HG02763 (cell line): Measurements from ENCODE around the gene PERCC1.
"Not testable (repeated sequence)": the region's sequence is repeated elsewhere in the genome, so short reads cannot be mapped to it uniquely, and the experiment has no call there.

Source experiments
- ATAC-seq: cut with Tn5 transposase; IDR thresholded peaks from one replicate; pipeline ENCODE4 v1.9.1; 2021; ENCODE audit warnings: mild to moderate bottlenecking, moderate library complexity; ENCODE audit not compliant: unreplicated experiment

Gene PERCC1

GRCh38 chr16:1433263-1433560 lies 2.3 kb downstream of the PERCC1 start:
- no peak for ATAC-seq

- ATAC-seq = no peak
These were observed 2.9 kb downstream of the PERCC1 start for GRCh38 chr16:1433756-1434155.

DNA sequence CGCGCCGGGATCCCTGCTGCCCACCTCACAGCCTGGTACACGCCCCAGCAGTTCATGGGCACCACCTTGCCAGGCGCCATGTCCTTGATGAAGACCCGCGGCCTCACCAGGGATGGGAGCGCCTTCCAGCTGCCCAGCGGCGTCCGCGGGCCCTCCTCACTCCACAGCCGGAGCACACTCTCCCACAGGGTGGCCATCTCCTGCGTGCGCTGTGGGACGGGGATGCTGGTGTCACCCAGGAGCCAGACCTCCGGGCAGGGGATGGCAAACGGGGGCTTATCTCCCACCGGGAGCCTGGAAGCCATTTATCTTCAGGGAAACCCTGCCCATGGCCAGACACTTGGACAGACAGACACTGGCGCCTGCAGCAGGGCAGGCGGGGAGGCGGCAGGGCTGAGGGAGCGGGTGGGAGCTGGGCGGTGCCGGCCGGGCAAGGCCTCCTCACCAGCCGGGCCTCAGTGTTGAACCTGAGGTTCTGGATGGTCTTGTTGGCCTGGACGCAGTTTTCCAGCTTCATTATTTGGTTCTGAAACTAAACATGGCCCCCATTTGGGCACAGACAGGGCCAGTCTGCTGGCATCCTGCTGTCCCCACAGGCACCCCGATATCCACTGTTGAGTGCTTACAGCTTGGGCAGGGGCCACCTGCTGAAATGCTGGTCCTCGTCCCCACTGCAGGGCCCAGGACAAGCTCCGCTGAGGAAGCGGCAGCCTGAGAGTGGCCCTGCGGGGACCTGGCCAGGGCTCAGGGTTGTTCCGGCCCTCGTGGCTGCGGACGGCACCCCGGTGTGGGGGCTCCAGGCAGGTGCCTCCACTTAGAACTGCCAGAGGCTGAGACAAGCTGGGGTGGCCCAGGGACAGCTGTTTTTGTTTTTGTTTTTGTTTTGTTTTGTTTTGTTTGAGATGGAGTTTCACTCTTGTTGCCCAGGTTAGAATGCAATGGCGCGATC lies 4.0 kb downstream of the PERCC1 start:
- no peak for ATAC-seq

- no peak for ATAC-seq
These were observed 5.2 kb downstream of the PERCC1 start for GRCh38 chr16:1435921-1436697.

- ATAC-seq = no peak
These were observed 6.0 kb downstream of the PERCC1 start for GRCh38 chr16:1436731-1437355.

DNA sequence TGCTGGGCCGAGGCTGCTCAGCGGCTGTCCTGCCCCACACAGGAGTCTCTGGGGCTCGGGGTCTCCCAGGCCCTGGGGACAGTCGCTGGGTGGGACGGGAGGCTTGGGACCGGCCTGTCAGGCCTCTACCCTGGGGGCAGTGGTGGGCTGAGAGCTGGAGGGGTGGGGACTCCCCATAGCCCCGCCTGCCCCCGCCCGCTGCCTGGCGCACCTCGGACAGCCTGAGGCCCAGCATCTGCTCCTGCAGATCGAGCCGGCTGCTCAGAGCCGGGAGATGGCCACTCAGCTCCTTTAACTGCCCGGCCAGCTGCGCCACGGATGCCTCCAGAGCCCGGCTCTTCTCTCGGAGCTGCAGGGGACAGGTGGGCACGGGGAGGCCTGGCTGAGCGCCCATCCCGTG lies 6.7 kb downstream of the PERCC1 start:
- ATAC-seq = no peak

DNA sequence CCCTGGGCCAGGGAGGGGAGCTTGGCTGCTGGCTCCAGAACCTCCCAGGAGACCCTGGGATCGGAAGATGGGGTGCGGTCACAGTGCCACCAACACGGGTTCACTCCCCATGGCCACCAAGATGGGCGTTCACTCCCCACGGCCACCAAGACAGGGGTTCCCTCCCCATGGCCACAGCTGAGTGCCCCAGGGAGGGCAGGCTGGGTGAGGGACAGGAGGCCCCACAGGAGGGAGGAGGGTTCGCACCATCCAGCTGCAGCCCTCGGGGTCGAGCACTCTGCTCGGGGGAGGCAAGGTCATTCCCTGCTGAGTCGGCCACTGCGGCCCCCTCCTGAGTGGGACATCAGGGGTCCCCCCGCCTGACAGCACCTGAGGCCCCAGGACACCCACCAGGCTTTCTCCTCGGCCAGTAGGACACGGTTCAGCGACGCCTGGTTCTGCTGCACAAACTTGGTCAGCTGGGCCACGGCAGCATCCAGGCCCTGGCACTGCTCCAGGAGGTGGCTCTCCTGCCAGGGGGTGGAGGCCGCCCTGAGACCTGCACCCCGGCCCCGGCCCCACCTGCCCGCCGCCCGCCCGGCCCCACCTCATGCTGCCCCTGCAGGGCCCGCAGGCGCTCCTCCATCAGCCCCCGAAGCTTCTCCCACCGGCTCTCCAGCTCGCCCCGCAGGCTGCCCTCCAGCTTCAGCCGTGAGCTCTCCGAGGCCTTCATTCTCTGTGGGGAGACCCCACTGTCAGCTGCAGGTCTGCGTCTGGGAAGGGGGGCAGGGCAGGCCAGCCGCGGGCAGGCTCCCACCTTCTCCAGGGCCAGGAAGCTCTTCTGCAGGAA lies 7.6 kb downstream of the PERCC1 start:
- no peak for ATAC-seq

DNA sequence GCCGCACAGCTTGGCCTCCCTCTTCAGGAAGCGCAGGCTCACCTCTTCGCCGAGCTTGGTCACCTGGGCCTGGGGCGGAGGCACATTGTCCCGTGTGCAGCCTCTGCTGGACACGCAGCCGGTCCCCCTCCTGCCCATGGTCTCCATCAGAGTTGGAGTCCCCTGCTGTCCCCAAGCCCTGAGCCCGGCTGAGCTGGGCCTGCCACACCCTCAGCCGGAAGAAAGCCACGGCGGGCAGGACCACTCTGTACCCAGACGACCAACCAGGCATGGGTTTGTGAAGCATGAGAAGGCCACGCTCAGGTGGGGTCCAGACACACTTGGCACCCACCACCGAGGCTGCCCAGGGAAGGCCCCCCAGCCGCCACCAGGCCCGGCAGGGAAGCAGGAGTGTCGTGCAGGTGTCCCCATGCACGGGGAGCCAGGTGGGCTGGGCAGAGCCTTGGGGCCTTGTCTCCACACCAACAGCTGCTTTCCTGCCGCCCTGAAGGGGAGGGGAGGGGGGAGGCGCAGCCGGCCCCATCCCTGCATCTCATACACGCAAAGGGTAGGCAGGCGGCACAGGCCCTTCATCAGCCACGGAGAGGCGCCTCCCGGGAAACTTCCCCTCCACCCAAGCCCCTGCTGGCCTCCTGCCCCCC lies 8.3 kb downstream of the PERCC1 start:
- no peak for ATAC-seq

DNA sequence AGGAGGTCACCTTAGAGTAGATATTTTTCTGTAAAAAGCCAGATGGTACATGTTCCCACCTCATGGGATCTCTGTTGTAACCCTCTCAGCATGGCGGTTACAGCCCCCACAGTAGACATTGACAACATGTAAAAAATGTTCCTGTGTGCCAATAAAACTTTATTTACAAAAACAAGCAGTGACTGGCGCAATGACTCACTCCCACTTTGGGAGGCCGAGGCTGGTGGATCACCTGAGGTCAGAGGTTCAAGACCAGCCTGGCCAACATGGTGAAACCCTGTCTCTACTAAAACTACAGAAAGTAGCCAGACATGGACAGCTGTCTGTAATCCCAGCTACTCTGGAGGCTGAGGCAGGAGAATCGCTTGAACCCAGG lies 8.8 kb downstream of the PERCC1 start:
- ATAC-seq = not testable (repeated sequence)

DNA sequence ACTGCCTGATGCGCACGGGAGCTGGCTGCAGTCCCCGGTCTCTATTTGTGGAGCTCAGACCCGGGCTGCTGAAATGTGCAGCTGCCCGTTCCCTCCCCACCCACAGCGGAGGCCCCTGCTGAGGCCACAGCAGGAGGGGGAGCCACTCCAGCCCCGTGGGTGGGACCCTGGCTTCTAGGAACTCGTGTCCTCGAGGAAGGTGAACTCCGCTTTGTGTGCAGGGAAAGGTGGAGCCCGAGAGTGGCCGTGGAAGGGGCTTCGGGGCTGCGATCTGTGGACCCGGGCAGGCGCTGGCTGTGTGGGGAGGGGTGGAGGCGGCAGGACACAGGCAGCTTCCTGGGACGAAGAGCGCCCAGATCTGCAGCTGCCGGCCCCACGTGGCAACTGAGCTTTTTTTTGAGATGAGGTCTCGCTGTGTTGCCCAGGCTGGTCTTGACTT lies 10.5 kb downstream of the PERCC1 start:
- ATAC-seq = no peak

DNA sequence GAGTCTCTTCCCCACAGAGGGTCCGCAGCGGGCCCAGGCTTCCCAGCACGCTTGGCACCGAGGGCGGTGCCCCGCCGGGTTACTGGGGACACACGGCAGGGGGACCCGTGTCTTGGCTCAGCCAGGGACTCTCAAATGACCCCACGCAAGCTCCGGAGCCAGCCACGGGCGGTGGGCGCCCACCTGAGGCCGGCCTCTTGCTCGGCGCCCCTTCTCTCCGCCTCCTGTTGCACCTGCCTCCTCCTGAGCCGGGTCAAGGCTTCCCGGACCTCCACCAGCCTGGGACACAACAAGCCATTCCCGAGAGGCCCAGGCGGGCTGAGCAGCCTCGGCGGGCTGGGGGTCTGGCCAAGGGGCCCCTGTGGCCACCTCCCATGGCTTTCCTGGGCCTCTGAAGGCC lies 11.8 kb downstream of the PERCC1 start:
- no peak for ATAC-seq

- no peak for ATAC-seq
These were observed 12.6 kb downstream of the PERCC1 start for GRCh38 chr16:1443403-1443973.

DNA sequence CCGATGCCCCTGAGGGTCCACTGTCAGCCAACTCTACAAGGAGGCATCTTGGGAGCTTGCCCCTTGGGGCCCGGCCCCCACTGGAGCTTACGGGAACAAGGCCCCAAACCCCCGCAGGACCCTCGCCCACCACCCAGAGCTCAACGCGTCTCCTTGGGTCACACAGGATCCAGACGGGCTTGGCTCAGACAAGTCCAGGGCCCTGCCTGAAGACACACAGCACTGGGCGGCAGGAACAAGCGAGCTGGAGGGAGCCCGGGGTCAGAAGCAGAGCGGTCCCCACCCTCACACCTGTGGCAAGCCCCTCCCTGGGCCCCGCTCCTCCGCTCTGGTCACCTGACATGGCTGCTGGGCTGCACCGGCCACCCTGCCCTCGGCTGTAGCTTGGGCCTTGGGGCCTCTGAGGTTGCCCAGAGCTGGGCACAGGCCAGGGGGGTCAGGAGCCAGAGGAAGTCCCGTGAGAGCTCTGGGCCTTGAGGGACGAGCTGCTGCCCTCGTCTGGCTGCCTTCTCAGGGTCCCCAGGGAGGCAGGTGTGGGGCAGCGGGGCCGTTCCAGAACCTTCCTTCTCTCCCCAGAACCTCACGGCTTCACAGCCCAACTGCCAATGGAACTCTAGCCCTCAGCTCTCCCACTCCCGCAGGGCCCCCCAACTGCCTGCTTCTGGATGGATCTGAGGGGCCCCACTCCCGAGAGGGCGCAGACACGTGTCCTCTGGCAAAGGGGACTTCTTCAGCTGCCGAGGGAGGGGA lies 13.3 kb downstream of the PERCC1 start, which contains the start of gene CCDC154:
CCDC154 (minus strand) TSS at position 577 of the 750 bp plus-strand sequence; CDS start at position 343, 234 bp downstream.
- ATAC-seq = no peak

DNA sequence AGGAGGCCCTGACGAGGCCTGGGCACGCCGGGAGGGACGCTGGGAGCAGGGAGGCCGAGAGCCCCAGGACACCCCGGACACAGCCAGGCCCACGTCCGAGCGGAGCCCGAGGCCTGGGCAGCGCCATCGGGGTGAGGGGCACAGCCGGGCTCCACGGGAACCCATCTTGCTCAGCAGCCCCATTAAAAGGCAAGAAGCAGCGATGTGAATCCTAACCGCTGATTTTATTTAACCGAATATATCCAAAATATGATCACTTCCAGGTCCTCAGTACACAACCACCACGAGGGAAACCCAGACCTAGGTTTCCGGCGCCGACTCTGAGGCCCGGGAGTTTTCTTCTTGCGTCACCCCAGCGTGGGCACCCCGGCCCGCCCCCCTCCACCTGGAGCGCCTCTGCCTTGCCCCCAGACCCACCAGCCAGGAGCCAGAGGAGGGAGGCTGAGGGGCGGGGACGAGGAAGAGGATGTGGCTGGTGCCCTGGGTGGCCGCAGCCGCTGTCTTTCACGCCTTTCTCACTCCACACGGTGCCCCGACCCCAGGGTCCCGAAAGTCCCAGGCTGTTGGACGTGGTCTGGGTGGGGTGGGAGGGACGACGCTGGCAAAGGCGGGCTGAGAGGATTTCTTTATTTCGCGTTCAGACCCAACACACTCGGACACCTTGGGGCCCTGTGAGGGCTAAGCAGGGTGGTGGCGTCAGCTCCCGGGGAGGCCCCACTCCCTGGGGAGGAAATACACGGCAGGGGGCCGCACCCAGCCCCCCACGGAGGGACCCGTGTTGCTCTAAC lies 14.0 kb downstream of the PERCC1 start:
- ATAC-seq = no peak

- no peak for ATAC-seq
These were observed 14.8 kb downstream of the PERCC1 start for GRCh38 chr16:1445518-1446203.

DNA sequence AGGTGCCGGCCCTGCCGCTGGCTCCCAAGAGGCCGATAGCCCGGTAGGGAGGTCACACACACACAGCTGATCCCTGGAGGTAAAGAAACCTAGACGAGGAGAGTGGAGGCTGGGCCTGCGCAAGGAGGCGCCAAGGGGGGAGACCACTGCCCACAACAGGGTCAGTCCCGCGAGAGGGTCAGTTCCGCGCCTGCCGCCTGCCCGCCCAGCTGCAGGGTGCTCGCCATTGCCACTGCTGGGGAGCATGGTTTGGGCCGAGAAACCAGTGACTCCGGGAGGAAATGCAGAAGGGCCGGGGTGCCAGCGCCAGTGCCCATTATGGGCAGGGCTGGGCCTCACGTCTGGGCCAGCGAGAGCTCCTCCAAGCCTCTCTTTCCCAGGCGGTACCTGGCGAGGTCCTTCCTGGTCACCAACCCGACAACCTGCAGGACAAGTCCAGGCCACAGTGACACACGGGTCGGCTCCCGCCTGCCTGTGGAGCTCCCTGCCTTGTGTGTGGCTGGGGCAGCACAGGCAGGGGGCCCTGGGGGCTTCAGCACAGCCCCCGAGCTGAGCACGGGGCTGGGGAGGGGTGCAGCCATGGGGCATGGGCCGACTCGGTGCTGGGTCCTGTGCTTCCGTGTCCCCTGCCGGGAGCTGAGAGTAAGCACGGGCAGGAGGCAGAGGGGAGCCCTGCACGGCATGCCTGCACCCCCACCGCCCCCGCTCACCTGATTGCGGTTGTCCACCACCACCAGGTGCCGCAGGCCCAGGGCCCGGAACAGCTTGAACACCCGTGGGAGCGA lies 15.6 kb downstream of the PERCC1 start:
- ATAC-seq = no peak

DNA sequence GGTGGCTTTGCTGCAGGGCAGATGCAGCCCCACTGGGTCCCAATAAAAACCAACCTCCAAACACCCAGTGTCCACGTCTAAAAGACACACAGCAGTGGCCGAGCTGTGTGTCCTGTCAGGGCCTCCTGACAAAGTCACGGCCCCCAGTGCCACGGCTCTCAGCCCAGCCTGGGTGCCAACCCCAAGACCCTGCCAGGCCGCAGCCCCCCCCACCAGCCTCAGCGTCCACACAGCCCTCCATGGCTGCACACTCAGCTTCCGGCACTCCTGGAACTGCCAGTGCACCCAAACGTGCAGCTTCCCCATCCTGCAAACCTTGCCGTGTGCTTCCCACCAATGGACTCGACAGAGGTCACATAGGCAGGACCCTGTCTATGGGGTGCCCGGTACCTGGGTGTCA lies 17.1 kb downstream of the PERCC1 start:
- no peak for ATAC-seq
